22Rv1 (cell line): ENCODE measurements around the gene HMGXB4.

Source experiments
- ZFX ChIP-seq: fragments of 450-650 bp; IDR thresholded peaks from 2 replicates; pipeline ENCODE4 v1.6.1; 2017; ENCODE audit warnings: antibody characterized with exemption, borderline replicate concordance
- TF ChIP-seq, protein P1 (sequence below): fragments of 450-650 bp; IDR thresholded peaks from 2 replicates; pipeline ENCODE4 v1.5.1; 2017; ENCODE audit warnings: mild to moderate bottlenecking

DNA sequence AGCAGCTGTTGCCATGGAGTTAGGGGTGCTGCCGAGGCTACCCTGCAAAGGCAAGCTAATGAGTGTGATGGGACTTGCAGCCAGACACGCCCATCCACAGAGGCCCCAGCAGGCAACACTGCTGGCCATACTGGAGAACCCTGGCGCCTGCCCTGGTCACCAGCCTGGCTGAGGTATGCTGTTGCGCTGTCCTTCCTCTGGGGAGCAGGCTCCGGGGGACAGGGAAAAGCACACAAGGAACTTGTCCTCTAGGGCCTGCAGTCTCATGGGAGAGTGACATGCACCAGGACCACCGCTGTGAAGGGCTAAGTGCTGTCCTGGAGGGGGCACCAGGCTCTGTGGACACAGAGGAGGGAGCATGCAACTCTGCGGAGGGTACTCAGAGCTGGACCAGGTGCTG lies 78.2 kb downstream of the HMGXB4 start:
- TF ChIP-seq, protein P1, sequence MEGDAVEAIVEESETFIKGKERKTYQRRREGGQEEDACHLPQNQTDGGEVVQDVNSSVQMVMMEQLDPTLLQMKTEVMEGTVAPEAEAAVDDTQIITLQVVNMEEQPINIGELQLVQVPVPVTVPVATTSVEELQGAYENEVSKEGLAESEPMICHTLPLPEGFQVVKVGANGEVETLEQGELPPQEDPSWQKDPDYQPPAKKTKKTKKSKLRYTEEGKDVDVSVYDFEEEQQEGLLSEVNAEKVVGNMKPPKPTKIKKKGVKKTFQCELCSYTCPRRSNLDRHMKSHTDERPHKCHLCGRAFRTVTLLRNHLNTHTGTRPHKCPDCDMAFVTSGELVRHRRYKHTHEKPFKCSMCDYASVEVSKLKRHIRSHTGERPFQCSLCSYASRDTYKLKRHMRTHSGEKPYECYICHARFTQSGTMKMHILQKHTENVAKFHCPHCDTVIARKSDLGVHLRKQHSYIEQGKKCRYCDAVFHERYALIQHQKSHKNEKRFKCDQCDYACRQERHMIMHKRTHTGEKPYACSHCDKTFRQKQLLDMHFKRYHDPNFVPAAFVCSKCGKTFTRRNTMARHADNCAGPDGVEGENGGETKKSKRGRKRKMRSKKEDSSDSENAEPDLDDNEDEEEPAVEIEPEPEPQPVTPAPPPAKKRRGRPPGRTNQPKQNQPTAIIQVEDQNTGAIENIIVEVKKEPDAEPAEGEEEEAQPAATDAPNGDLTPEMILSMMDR: no peak
- TF ChIP-seq ZFX: no peak
